Gastrocnemius medialis (tissue), 4 donors: Measurements from ENCODE around the gene PLXNC1. TPM values are rescaled to one million over a fixed set of nuclear protein-coding genes. Genes with fewer than 3 reads are reported as not detected.

Experiments
- ATAC-seq, 2 donors: fragments of 150-250 bp; one replicate each; pipeline ENCODE4 v1.9.1; 2016
- DNase-seq, 2 donors: peaks; one replicate each; pipeline ENCODE4 v3.0.0-alpha.2; 2019
- H3K27ac ChIP-seq, 4 donors: fragments of 200-600 bp; sonication (generic); 1 replicate in 1 of 4; 2 replicates in 3 of 4; pipeline ENCODE4 v1.5.1; 2016 to 2018; ENCODE audit warnings: mild to moderate bottlenecking in 2 of 4, moderate library complexity in 1 of 4
- H3K27me3 ChIP-seq, 3 donors: fragments of 200-600 bp; sonication (generic) in 2 of 3; 1 replicate in 1 of 3; 2 replicates in 2 of 3; pipeline versions ENCODE4 v1.5.1 to v1.6.0; 2016 to 2019; ENCODE audit warnings: mild to moderate bottlenecking in 1 of 3, moderate library complexity in 1 of 3
- H3K36me3 ChIP-seq, 2 donors: fragments of 200-600 bp; sonication (generic) in 1 of 2; one replicate each; pipeline ENCODE4 v1.5.1; 2017 to 2018
- H3K4me1 ChIP-seq, 2 donors: fragments of 200-600 bp; sonication (generic) in 1 of 2; one replicate each; pipeline ENCODE4 v1.5.1; 2016 to 2017; ENCODE audit warnings: mild to moderate bottlenecking in 2 of 2
- H3K4me3 ChIP-seq, 4 donors: fragments of 200-600 bp; sonication (generic) in 3 of 4; 1 replicate in 1 of 4; 2 replicates in 3 of 4; pipeline ENCODE4 v1.5.1; 2016 to 2019; ENCODE audit warnings: mild to moderate bottlenecking in 2 of 4
- H3K9me3 ChIP-seq, 3 donors: fragments of 200-600 bp; sonication (generic) in 2 of 3; 1 replicate in 1 of 3; 2 replicates in 2 of 3; pipeline ENCODE4 v1.5.1; 2016 to 2019
- POLR2A ChIP-seq, 2 donors: fragments of 450-650 bp; IDR thresholded peaks; one replicate each; pipeline ENCODE4 v1.6.1; 2017; ENCODE audit warnings: antibody characterized with exemption in 2 of 2, mild to moderate bottlenecking in 2 of 2, moderate library complexity in 2 of 2
- in situ Hi-C, 4 donors: fragments of 200-750 bp; cut with MboI; loops; one replicate each; pipeline versions ENCODE4 v1.15.0 to v1.8.0; 2017; ENCODE audit warnings: low sequenced_read_pairs in 4 of 4
- intact Hi-C: fragments of 100-400 bp; cut with DNase I; formaldehyde crosslinking; loops from one replicate; pipeline ENCODE4 v1.15.1; 2023; ENCODE audit warnings: low total_unique reads
- total RNA-seq, 4 donors: library from RNA; depleted of rRNA; stranded (reverse); fragments of >200 nt; gene quantifications; one replicate each; pipeline versions ENCODE4 v1.1.0 to v1.2.3, GENCODE V29; 2016
- TF ChIP-seq, protein P1 (sequence below), 5 experiments: fragments of 450-650 bp in 3 of 5; fragments of 200-600 bp in 2 of 5; sonication (generic) in 2 of 5; IDR thresholded peaks in 4 of 5; conservative IDR thresholded peaks in 1 of 5; 1 replicate in 4 of 5; 2 replicates in 1 of 5; pipeline ENCODE4 v1.5.1; 2016 to 2019; ENCODE audit warnings: antibody characterized with exemption in 5 of 5, mild to moderate bottlenecking in 3 of 5, moderate library complexity in 3 of 5

PLXNC1 gene
- total RNA-seq, 4 donors from 2014 or later = 0.62 to 2.2 (median 1.2) TPM

DNA sequence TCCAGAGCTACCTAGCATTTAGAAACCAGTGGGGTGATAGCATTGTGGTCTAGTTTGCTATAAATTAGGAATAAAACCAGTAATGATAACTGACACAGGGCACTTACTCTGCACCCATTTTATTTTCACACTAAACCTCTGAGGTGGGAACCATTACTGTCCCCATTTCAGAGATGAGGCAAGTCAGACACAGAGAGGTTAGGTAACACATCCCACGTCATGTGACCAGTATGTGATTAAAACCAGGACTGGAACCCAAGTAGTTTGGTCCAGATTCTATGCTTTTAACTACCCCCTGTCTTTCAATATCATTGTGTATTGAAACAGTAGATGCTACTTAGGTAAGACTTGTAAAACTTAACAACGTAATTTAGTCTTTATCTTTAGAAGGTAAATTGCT, 110.2 kb downstream of the PLXNC1 start:
- no peak overlapping the region for H3K27ac ChIP-seq
- intact Hi-C loops = no loop called here

DNA sequence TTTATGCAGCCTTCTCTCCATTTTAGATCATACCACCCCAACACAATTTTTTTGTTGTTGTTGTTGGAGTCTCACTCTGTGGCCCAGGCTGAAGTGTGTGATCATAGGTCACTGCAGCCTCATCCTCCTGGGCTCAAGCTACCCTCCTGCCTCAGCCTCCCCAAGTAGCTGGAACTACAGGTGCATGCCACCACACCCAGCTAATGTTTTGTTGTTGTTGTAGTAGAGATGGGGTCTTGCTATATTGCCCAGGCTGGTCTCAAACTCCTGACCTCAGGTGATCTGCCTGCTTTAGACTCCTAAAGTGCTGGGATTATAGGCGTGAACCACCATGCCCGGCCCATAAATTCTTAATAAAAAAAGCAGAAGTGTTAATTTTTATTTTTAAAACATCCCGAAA, 111.6 kb downstream of the PLXNC1 start:
- TF ChIP-seq, protein P1, sequence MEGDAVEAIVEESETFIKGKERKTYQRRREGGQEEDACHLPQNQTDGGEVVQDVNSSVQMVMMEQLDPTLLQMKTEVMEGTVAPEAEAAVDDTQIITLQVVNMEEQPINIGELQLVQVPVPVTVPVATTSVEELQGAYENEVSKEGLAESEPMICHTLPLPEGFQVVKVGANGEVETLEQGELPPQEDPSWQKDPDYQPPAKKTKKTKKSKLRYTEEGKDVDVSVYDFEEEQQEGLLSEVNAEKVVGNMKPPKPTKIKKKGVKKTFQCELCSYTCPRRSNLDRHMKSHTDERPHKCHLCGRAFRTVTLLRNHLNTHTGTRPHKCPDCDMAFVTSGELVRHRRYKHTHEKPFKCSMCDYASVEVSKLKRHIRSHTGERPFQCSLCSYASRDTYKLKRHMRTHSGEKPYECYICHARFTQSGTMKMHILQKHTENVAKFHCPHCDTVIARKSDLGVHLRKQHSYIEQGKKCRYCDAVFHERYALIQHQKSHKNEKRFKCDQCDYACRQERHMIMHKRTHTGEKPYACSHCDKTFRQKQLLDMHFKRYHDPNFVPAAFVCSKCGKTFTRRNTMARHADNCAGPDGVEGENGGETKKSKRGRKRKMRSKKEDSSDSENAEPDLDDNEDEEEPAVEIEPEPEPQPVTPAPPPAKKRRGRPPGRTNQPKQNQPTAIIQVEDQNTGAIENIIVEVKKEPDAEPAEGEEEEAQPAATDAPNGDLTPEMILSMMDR (IDR thresholded peaks at IDR 0.05 in 4 of 5, conservative IDR thresholded peaks at IDR 0.05 in 1 of 5) = no peak
- TF ChIP-seq POLR2A (IDR thresholded peaks at IDR 0.05) = no peak
- Histone ChIP-seq H3K27me3 (no peaks in the 10 kb centered on the region), H3K27ac (peak overlapping the region; percentile 79 to 88 (median 80)), H3K4me3 (no peak overlapping the region), H3K9me3 (no peaks in the 10 kb centered on the region), H3K4me1 (peaks cover 36 to 40% of the 10 kb centered on the region in 2 donors), H3K36me3 (no peaks in the 10 kb centered on the region)
- in situ Hi-C loops (no loop called here), intact Hi-C loops (loop anchor here (5.0 kb wide), 1 partner anchor 197 kb away; the partner anchor contains the start of gene CEP83)
- no peak for ATAC-seq
- no peak for DNase-seq

More for the DNA sequence above, 110.2 kb downstream of the PLXNC1 start:
- Histone ChIP-seq H3K4me1 (peaks cover 42 to 47% of the 10 kb centered on the region in 2 donors), H3K9me3 (no peaks in the 10 kb centered on the region), H3K36me3 (no peaks in the 10 kb centered on the region), H3K27me3 (no peaks in the 10 kb centered on the region), H3K4me3 (no peak overlapping the region)
- in situ Hi-C loops = no loop called here
- DNase-seq (no peak), ATAC-seq (no peak)
- no peak for TF ChIP-seq POLR2A (IDR thresholded peaks at IDR 0.05)

DNA sequence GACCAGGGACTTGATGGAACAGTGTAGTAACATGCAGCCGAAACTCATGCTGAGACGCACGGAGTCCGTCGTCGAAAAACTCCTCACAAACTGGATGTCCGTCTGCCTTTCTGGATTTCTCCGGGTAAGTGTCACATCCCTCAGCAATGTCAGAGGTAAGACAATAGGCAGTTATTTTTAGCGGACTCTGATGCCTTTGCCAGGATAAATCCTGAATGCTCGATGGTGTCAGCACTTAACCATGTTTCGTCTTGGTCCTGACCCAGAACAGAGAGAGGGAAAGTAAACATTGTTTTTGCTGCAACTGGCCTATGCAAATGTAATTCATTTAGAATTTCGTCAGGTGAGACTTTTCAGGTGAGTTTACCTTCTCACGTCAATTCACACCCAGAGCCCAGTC, 112.3 kb downstream of the PLXNC1 start:
- Histone ChIP-seq H3K27me3 (no peaks in the 10 kb centered on the region), H3K4me1 (peaks cover 30 to 42% of the 10 kb centered on the region in 2 donors), H3K4me3 (no peak overlapping the region), H3K27ac (peak overlapping the region; percentile 79 to 88 (median 80)), H3K36me3 (no peaks in the 10 kb centered on the region), H3K9me3 (no peaks in the 10 kb centered on the region)
- in situ Hi-C loops (no loop called here), intact Hi-C loops (loop anchor here (5.0 kb wide), 1 partner anchor 197 kb away; the partner anchor contains the start of gene CEP83)
- TF ChIP-seq POLR2A (IDR thresholded peaks at IDR 0.05) = no peak
- TF ChIP-seq, protein P1 (IDR thresholded peaks at IDR 0.05 in 4 of 5, conservative IDR thresholded peaks at IDR 0.05 in 1 of 5) = no peak
- DNase-seq (peak in 1 of 2 donors; percentile 33), ATAC-seq (peak; percentile 79 to 86)

GRCh38 chr12:94261119-94261518, 112.7 kb downstream of the PLXNC1 start:
- peaks cover 28 to 43% of the 10 kb centered on the region in 2 donors for H3K4me1 ChIP-seq
- no peak overlapping the region for H3K4me3 ChIP-seq

GRCh38 chr12:94261786-94262185, 113.4 kb downstream of the PLXNC1 start:
- H3K4me1 ChIP-seq = peaks cover 25 to 48% of the 10 kb centered on the region in 2 donors

More at GRCh38 chr12:94261119-94261518, 112.7 kb downstream of the PLXNC1 start:
- Histone ChIP-seq H3K36me3 (no peaks in the 10 kb centered on the region), H3K27me3 (no peaks in the 10 kb centered on the region), H3K9me3 (no peaks in the 10 kb centered on the region), H3K27ac (peak overlapping the region; percentile 79 to 88 (median 80))
- in situ Hi-C loops (no loop called here), intact Hi-C loops (loop anchor here (5.0 kb wide), 1 partner anchor 196 kb away; the partner anchor contains the start of gene CEP83)
- DNase-seq = no peak
- no peak for ATAC-seq
- TF ChIP-seq, protein P1 (IDR thresholded peaks at IDR 0.05 in 4 of 5, conservative IDR thresholded peaks at IDR 0.05 in 1 of 5) = no peak

More at GRCh38 chr12:94261786-94262185, 113.4 kb downstream of the PLXNC1 start:
- Histone ChIP-seq H3K27me3 (no peaks in the 10 kb centered on the region), H3K4me3 (peak overlapping the region; percentile 59 to 65 (median 62)), H3K27ac (peak overlapping the region; percentile 79 to 88 (median 80)), H3K36me3 (no peaks in the 10 kb centered on the region), H3K9me3 (no peaks in the 10 kb centered on the region)
- no peak for TF ChIP-seq POLR2A (IDR thresholded peaks at IDR 0.05)
- TF ChIP-seq, protein P1 (IDR thresholded peaks at IDR 0.05 in 4 of 5, conservative IDR thresholded peaks at IDR 0.05 in 1 of 5) = no peak
- intact Hi-C loops (loop anchor here (5.0 kb wide), 1 partner anchor 196 kb away; the partner anchor contains the start of gene CEP83), in situ Hi-C loops (no loop called here)
- DNase-seq (no peak), ATAC-seq (no peak)
